ENCODE results near the gene COLEC11. TPM values are rescaled to one million over a fixed set of nuclear protein-coding genes. Genes with fewer than 3 reads are reported as not detected.

Gene COLEC11
- total RNA-seq, 1 experiment from 2014 or later, result 0.39 TPM

DNA sequence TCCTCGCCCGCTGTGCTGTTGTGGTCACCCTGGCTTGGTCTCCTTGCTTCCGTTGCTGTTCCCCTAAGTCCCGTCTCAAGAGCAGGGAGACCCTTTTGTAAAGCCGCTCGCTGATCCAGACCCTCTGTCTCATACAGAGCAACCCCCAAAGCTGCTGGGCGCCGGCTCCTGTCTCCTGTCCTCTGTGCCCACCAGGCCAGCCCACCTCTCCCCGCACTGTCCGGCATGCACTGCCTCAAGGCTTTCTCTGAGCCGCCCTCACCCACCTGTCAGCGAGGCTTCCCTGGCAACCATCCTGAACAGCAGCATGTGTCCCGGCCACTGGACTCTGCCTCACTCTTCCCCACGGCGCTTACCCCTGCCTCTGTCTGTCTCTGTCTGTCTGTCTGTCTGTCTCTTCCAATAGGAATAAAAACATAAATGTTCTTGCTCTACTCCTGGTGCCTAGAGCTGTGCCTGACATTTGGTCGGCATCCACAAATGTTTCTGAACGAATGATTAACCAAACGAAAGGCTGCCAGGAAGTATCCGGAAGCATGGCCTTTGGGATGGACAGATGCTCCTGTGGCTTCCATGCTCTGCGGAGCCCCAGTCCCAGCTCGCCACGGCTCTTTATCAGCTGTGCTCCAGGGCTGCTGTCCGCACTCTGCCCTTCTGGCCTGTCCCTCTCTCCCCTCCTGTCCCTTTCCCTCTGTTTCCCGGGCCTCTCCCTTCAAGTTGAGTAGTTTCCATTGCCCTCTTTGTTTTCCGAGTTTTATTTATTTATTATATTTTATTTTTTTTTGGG lies 7.8 kb downstream of the COLEC11 start:
- Histone ChIP-seq H2AK5ac (ENCODE audit: insufficient read length, low read length) (no peak overlapping the region), H3K4me2 (ENCODE audit: insufficient read depth, insufficient read length, low read length) (no peak overlapping the region), H3K18ac (ENCODE audit: insufficient read length, low read depth, low read length) (no peak overlapping the region), H4K8ac (replicated peaks; ENCODE audit: insufficient read length, low read depth, low read length) (no peak overlapping the region), H3K56ac (ENCODE audit: insufficient read length, low read depth, low read length) (no peak overlapping the region), H3K27me3 (ENCODE audit: insufficient read depth, low read length) (no peaks in the 10 kb centered on the region), H3K27ac (ENCODE audit: insufficient read length, low read depth, low read length) (no peak overlapping the region), H3K79me2 (ENCODE audit: insufficient read depth, low read length) (no peaks in the 10 kb centered on the region), H2BK120ac (ENCODE audit: low read depth, low read length, poor library complexity, severe bottlenecking) (no peak overlapping the region), H2BK12ac (ENCODE audit: insufficient read length, low read depth, low read length) (no peak overlapping the region), H2BK5ac (ENCODE audit: insufficient read length, low read length) (no peak overlapping the region), H3K4ac (ENCODE audit: low read depth, low read length) (no peak overlapping the region), H3K23ac (ENCODE audit: insufficient read length, low read depth, low read length) (no peak overlapping the region), H3K79me1 (ENCODE audit: insufficient read depth, low read depth, low read length, poor library complexity, severe bottlenecking) (no peaks in the 10 kb centered on the region), H3T11ph (ENCODE audit: low read length) (no peak overlapping the region), H4K5ac (ENCODE audit: insufficient read length, low read depth, low read length) (no peak overlapping the region), H3K14ac (ENCODE audit: insufficient read depth, low read length) (no peak overlapping the region; the same call in 1 of the 2 replicates), H3K9me3 (ENCODE audit: control insufficient read depth, low read depth, low read length) (no peaks in the 10 kb centered on the region), H3K23me2 (ENCODE audit: insufficient read length, low read depth, low read length, poor library complexity, severe bottlenecking) (no peaks in the 10 kb centered on the region), H4K91ac (ENCODE audit: insufficient read length, low read depth, low read length) (no peak overlapping the region), H4K20me1 (ENCODE audit: control insufficient read depth, insufficient read depth, insufficient read length) (no peaks in the 10 kb centered on the region), H2BK20ac (ENCODE audit: low read depth, low read length, poor library complexity, severe bottlenecking) (no peak overlapping the region), H3K9ac (ENCODE audit: extremely low read depth, insufficient read length, low read length) (no peak overlapping the region), H3K4me1 (ENCODE audit: insufficient read depth, low read length) (no peaks in the 10 kb centered on the region), H2BK15ac (ENCODE audit: low read depth, low read length) (no peak overlapping the region), H2AFZ (ENCODE audit: low read length) (no peak overlapping the region)
- no peak for DNase-seq
- WGBS (ENCODE audit: extremely low coverage, insufficient read length, low lambda C conversion rate), result no CpG with 5 or more reads among the region's 25 CpGs
- H3K4me1 Mint-ChIP-seq, result peaks cover 0 to 13% of the 10 kb centered on the region in 2 experiments; a peak in 2 of 4 replicates
- H3K27me3 Mint-ChIP-seq (ENCODE audit: low read depth), result peaks cover 3% of the 10 kb centered on the region
- H3K27ac Mint-ChIP-seq, result no peak overlapping the region; a peak in 1 of 7 replicates
- no peaks in the 10 kb centered on the region; a peak in 1 of 5 replicates for H3K9me3 Mint-ChIP-seq
- no peak overlapping the region for H3K4me3 Mint-ChIP-seq
- TF ChIP-seq CTCF (conservative IDR thresholded peaks at IDR 0.05), result no peak
- H3K36me3 Mint-ChIP-seq (ENCODE audit: insufficient read depth in 1 of 3, low read depth in 3 of 3), result no peaks in the 10 kb centered on the region

Measured in H9 (cell line).